ENCODE results near the gene HPSE. TPM values are rescaled to one million over a fixed set of nuclear protein-coding genes. Genes with fewer than 3 reads are reported as not detected.

Gene HPSE
- total RNA-seq, 4 donors from 2014 or later: 3.6 to 12.5 (median 8.5) TPM

- Histone ChIP-seq H3K9me3 (no peaks in the 10 kb centered on the region), H3K4me3 (no peak overlapping the region), H3K27me3 (no peaks in the 10 kb centered on the region), H3K36me3 (peaks cover 0 to 8% (median 0%) of the 10 kb centered on the region in 3 donors), H3K4me1 (peaks cover 0 to 12% (median 0%) of the 10 kb centered on the region in 3 donors), H3K27ac (peak overlapping the region; percentile 46 to 77 (median 74))
- TF ChIP-seq, protein P1, sequence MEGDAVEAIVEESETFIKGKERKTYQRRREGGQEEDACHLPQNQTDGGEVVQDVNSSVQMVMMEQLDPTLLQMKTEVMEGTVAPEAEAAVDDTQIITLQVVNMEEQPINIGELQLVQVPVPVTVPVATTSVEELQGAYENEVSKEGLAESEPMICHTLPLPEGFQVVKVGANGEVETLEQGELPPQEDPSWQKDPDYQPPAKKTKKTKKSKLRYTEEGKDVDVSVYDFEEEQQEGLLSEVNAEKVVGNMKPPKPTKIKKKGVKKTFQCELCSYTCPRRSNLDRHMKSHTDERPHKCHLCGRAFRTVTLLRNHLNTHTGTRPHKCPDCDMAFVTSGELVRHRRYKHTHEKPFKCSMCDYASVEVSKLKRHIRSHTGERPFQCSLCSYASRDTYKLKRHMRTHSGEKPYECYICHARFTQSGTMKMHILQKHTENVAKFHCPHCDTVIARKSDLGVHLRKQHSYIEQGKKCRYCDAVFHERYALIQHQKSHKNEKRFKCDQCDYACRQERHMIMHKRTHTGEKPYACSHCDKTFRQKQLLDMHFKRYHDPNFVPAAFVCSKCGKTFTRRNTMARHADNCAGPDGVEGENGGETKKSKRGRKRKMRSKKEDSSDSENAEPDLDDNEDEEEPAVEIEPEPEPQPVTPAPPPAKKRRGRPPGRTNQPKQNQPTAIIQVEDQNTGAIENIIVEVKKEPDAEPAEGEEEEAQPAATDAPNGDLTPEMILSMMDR (IDR thresholded peaks at IDR 0.05): no peak
- TF ChIP-seq POLR2A (IDR thresholded peaks at IDR 0.05): no peak
- intact Hi-C loops (cut with DNase I): no loop called here
- WGBS, 2 donors: 71 to 73% methylated on average over 13 of the region's 13 CpGs
- no peak for DNase-seq
Observed at GRCh38 chr4:83316459-83317165, 18.0 kb downstream of the HPSE start.

GRCh38 chr4:83315341-83315870 is 19.2 kb downstream of the HPSE start:
- Histone ChIP-seq H3K36me3 (peaks cover 0 to 8% (median 0%) of the 10 kb centered on the region in 3 donors), H3K27me3 (no peaks in the 10 kb centered on the region), H3K27ac (no peak overlapping the region), H3K9me3 (no peaks in the 10 kb centered on the region), H3K4me3 (no peak overlapping the region), H3K4me1 (peaks cover 0 to 16% (median 0%) of the 10 kb centered on the region in 3 donors)
- TF ChIP-seq POLR2A (IDR thresholded peaks at IDR 0.05): no peak
- TF ChIP-seq, protein P1 (IDR thresholded peaks at IDR 0.05): no peak
- WGBS, 2 donors: 90% methylated on average over 4 of the region's 4 CpGs
- intact Hi-C loops (cut with DNase I): no loop called here
- DNase-seq: no peak

DNA sequence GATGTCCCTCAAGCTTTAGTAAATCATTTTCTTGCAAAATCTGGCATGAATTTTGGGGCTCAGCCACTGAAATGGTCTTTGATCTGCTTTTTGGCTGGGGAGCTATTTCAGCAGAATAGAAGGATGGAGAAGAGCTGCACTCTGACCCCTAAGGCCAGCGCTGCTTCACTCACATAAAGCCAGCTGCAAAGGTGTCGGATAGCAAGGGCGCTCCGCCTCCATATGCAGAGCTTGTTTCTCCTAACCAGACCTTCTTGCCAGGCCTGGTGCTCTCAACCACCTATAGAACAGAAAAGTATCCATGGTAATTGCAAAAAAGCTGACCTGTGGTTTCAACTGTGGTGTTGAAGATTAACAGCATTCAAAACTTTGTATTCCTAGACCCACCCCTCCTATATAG is 26.0 kb downstream of the HPSE start:
- H3K36me3 ChIP-seq: no peaks in the 10 kb centered on the region
- H3K9me3 ChIP-seq: no peaks in the 10 kb centered on the region
- H3K27me3 ChIP-seq: no peaks in the 10 kb centered on the region
- no peak overlapping the region for H3K4me3 ChIP-seq
- intact Hi-C loops (cut with DNase I): no loop called here
- no peak for DNase-seq
- TF ChIP-seq, protein P1 (IDR thresholded peaks at IDR 0.05): no peak
- no peak for TF ChIP-seq POLR2A (IDR thresholded peaks at IDR 0.05)
- peaks cover 0 to 17% (median 0%) of the 10 kb centered on the region in 3 donors for H3K4me1 ChIP-seq
- peak overlapping the region in 1 of 4 donors; percentile 54 for H3K27ac ChIP-seq
- 81 to 84% methylated on average over 3 to 4 of the region's 4 CpGs for WGBS, 2 donors

- H3K4me3 ChIP-seq: no peak overlapping the region
- no peaks in the 10 kb centered on the region for H3K9me3 ChIP-seq
- H3K4me1 ChIP-seq: peaks cover 0 to 17% (median 0%) of the 10 kb centered on the region in 3 donors
- peak overlapping the region in 2 of 4 donors; percentile 21 to 54 for H3K27ac ChIP-seq
- intact Hi-C loops (cut with DNase I): no loop called here
- 24 to 53% methylated on average over 3 to 7 of the region's 7 CpGs for WGBS, 2 donors
- no peaks in the 10 kb centered on the region for H3K36me3 ChIP-seq
- DNase-seq: no peak
- H3K27me3 ChIP-seq: no peaks in the 10 kb centered on the region
- TF ChIP-seq, protein P1 (IDR thresholded peaks at IDR 0.05): no peak
- TF ChIP-seq POLR2A (IDR thresholded peaks at IDR 0.05): no peak
Observed at GRCh38 chr4:83307920-83308319, 26.7 kb downstream of the HPSE start.

- DNase-seq: no peak
- no peaks in the 10 kb centered on the region for H3K27me3 ChIP-seq
- H3K27ac ChIP-seq: no peak overlapping the region
- TF ChIP-seq, protein P1 (IDR thresholded peaks at IDR 0.05): no peak
- TF ChIP-seq POLR2A (IDR thresholded peaks at IDR 0.05): no peak
- intact Hi-C loops (cut with DNase I): no loop called here
- peaks cover 0 to 5% (median 0%) of the 10 kb centered on the region in 3 donors for H3K4me1 ChIP-seq
- H3K9me3 ChIP-seq: no peaks in the 10 kb centered on the region
- peaks cover 0 to 2% (median 0%) of the 10 kb centered on the region in 3 donors for H3K36me3 ChIP-seq
- 91 to 92% methylated on average over 2 of the region's 2 CpGs for WGBS, 2 donors
- no peak overlapping the region for H3K4me3 ChIP-seq
Observed at GRCh38 chr4:83305187-83305586, 29.5 kb downstream of the HPSE start.
